Measurements from ENCODE around the gene LILRB5. TPM values are rescaled to one million over a fixed set of nuclear protein-coding genes. Genes with fewer than 3 reads are reported as not detected.
A peak's percentile ranks its signal among the peaks of the same experiment; 100 is the strongest.
"Not testable (repeated sequence)": the region's sequence is repeated elsewhere in the genome, so short reads cannot be mapped to it uniquely, and the experiment has no call there.

Gene LILRB5
- polyA plus RNA-seq, 3 donors = 0.14 to 1.1 (median 0.17) TPM

- Histone ChIP-seq H3K9me3 (replicated peaks in 1 of 2; ENCODE audit: control insufficient read depth in 1 of 2, insufficient read depth in 1 of 2, low read length in 2 of 2) (no peaks in the 10 kb centered on the region), H3K27ac (ENCODE audit: low read depth in 1 of 2, low read length in 2 of 2) (peak overlapping the region in 1 of 2 donors; percentile 54), H3K27me3 (ENCODE audit: control insufficient read depth in 2 of 2, insufficient read depth in 2 of 2, low read length in 2 of 2) (no peaks in the 10 kb centered on the region), H3K79me2 (ENCODE audit: insufficient read depth, low read length) (peaks cover 38% of the 10 kb centered on the region), H3K36me3 (replicated peaks in 1 of 2; ENCODE audit: control insufficient read depth in 1 of 2, insufficient read depth in 2 of 2, low read length in 2 of 2) (peaks cover 36 to 41% of the 10 kb centered on the region in 2 donors), H2AFZ (ENCODE audit: insufficient read depth, low read depth, low read length, poor library complexity, severe bottlenecking) (no peak overlapping the region), H3K4me1 (ENCODE audit: control insufficient read depth in 1 of 2, insufficient read depth in 2 of 2, low read length in 2 of 2) (peaks cover 25 to 58% of the 10 kb centered on the region in 2 donors), H3K4me3 (replicated peaks in 1 of 3; ENCODE audit: low read depth in 2 of 3, low read length in 3 of 3) (no peak overlapping the region), H3K4me2 (replicated peaks; ENCODE audit: extremely low read depth, low read length, poor library complexity, severe bottlenecking) (no peak overlapping the region), H4K20me1 (ENCODE audit: insufficient read depth, low read length) (peaks cover 26% of the 10 kb centered on the region), H3K9ac (ENCODE audit: insufficient read depth, low read length, poor library complexity, severe bottlenecking) (no peak overlapping the region)
- Mint-ChIP-seq H3K27me3 (ENCODE audit: low read depth in 3 of 3) (peaks cover 0 to 5% (median 0%) of the 10 kb centered on the region in 3 donors), H3K27ac (peak overlapping the region in 6 of 7 donors; percentile 25 to 65 (median 61)), H3K4me3 (no peak overlapping the region), H3K4me1 (peaks cover 60% of the 10 kb centered on the region), H3K36me3 (peaks cover 55 to 61% of the 10 kb centered on the region in 2 donors), H3K9me3 (no peaks in the 10 kb centered on the region)
- DNase-seq = no peak
- intact Hi-C loops (cut with micrococcal nuclease) = no loop called here
- TF ChIP-seq, protein P1, sequence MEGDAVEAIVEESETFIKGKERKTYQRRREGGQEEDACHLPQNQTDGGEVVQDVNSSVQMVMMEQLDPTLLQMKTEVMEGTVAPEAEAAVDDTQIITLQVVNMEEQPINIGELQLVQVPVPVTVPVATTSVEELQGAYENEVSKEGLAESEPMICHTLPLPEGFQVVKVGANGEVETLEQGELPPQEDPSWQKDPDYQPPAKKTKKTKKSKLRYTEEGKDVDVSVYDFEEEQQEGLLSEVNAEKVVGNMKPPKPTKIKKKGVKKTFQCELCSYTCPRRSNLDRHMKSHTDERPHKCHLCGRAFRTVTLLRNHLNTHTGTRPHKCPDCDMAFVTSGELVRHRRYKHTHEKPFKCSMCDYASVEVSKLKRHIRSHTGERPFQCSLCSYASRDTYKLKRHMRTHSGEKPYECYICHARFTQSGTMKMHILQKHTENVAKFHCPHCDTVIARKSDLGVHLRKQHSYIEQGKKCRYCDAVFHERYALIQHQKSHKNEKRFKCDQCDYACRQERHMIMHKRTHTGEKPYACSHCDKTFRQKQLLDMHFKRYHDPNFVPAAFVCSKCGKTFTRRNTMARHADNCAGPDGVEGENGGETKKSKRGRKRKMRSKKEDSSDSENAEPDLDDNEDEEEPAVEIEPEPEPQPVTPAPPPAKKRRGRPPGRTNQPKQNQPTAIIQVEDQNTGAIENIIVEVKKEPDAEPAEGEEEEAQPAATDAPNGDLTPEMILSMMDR (IDR thresholded peaks at IDR 0.05) = no peak
- WGBS (ENCODE audit: insufficient coverage) = 95% methylated on average over 4 of the region's 9 CpGs
These were observed 40.2 kb downstream of the LILRB5 start for GRCh38 chr19:54216869-54217268.

DNA sequence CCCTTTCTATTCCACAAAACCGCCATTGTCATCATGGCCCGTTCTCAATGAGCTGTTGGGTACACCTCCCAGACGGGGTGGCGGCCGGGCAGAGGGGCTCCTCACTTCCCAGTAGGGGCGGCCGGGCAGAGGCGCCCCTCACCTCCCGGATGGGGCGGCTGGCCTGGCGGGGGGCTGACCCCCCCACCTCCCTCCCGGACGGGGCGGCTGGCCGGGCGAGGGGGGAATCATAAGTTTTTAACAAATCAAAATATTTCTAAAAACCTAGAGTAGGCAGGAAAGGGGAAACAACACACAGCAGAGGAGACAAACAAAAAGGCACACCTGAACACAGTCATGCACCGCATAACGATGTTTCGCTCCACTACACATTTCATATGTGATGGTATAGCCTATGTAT, 42.3 kb downstream of the LILRB5 start:
- Mint-ChIP-seq H3K36me3 (peaks cover 56 to 69% of the 10 kb centered on the region in 2 donors), H3K27ac (peak overlapping the region in 1 of 7 donors; percentile 65), H3K4me1 (peaks cover 68% of the 10 kb centered on the region)
- H3K27me3 ChIP-seq (ENCODE audit: control insufficient read depth in 2 of 2, insufficient read depth in 2 of 2, low read length in 2 of 2); H3K4me2 ChIP-seq (replicated peaks; ENCODE audit: extremely low read depth, low read length, poor library complexity, severe bottlenecking); H3K27me3 Mint-ChIP-seq (ENCODE audit: low read depth in 3 of 3); DNase-seq; H3K9me3 ChIP-seq (replicated peaks in 1 of 2; ENCODE audit: control insufficient read depth in 1 of 2, insufficient read depth in 1 of 2, low read length in 2 of 2); H3K27ac ChIP-seq (ENCODE audit: low read depth in 1 of 2, low read length in 2 of 2); H3K4me3 Mint-ChIP-seq; H3K4me3 ChIP-seq (replicated peaks in 1 of 3; ENCODE audit: low read depth in 2 of 3, low read length in 3 of 3); H3K9me3 Mint-ChIP-seq; H2AFZ ChIP-seq (ENCODE audit: insufficient read depth, low read depth, low read length, poor library complexity, severe bottlenecking); H3K9ac ChIP-seq (ENCODE audit: insufficient read depth, low read length, poor library complexity, severe bottlenecking): not testable (repeated sequence)
- WGBS (ENCODE audit: insufficient coverage) = no CpG with 5 or more reads among the region's 19 CpGs
- Histone ChIP-seq H3K4me1 (ENCODE audit: control insufficient read depth in 1 of 2, insufficient read depth in 2 of 2, low read length in 2 of 2) (peaks cover 37 to 65% of the 10 kb centered on the region in 2 donors), H4K20me1 (ENCODE audit: insufficient read depth, low read length) (peaks cover 26% of the 10 kb centered on the region), H3K79me2 (ENCODE audit: insufficient read depth, low read length) (peaks cover 46% of the 10 kb centered on the region), H3K36me3 (replicated peaks in 1 of 2; ENCODE audit: control insufficient read depth in 1 of 2, insufficient read depth in 2 of 2, low read length in 2 of 2) (peaks cover 35 to 39% of the 10 kb centered on the region in 2 donors)
- intact Hi-C loops (cut with micrococcal nuclease) = loop anchor here in 1 of 2 donors (5.0 kb wide), 1 partner anchor 33 kb away; no protein-coding TSS in a partner anchor

GRCh38 chr19:54214217-54214616, 42.9 kb downstream of the LILRB5 start:
- not testable (repeated sequence) for H3K4me3 Mint-ChIP-seq; H3K9ac ChIP-seq (ENCODE audit: insufficient read depth, low read length, poor library complexity, severe bottlenecking); H3K27ac ChIP-seq (ENCODE audit: low read depth in 1 of 2, low read length in 2 of 2); H3K9me3 Mint-ChIP-seq; DNase-seq; H3K4me3 ChIP-seq (replicated peaks in 1 of 3; ENCODE audit: low read depth in 2 of 3, low read length in 3 of 3); H3K4me2 ChIP-seq (replicated peaks; ENCODE audit: extremely low read depth, low read length, poor library complexity, severe bottlenecking); H2AFZ ChIP-seq (ENCODE audit: insufficient read depth, low read depth, low read length, poor library complexity, severe bottlenecking); H3K27me3 Mint-ChIP-seq (ENCODE audit: low read depth in 3 of 3); H3K27me3 ChIP-seq (ENCODE audit: control insufficient read depth in 2 of 2, insufficient read depth in 2 of 2, low read length in 2 of 2); H3K9me3 ChIP-seq (replicated peaks in 1 of 2; ENCODE audit: control insufficient read depth in 1 of 2, insufficient read depth in 1 of 2, low read length in 2 of 2)
- peaks cover 37 to 65% of the 10 kb centered on the region in 2 donors for H3K4me1 ChIP-seq (ENCODE audit: control insufficient read depth in 1 of 2, insufficient read depth in 2 of 2, low read length in 2 of 2)
- Mint-ChIP-seq H3K27ac (peak overlapping the region in 5 of 7 donors; percentile 30 to 73 (median 61)), H3K4me1 (peaks cover 73% of the 10 kb centered on the region), H3K36me3 (peaks cover 53 to 64% of the 10 kb centered on the region in 2 donors)
- peaks cover 29 to 34% of the 10 kb centered on the region in 2 donors for H3K36me3 ChIP-seq (replicated peaks in 1 of 2; ENCODE audit: control insufficient read depth in 1 of 2, insufficient read depth in 2 of 2, low read length in 2 of 2)
- peaks cover 23% of the 10 kb centered on the region for H4K20me1 ChIP-seq (ENCODE audit: insufficient read depth, low read length)
- peaks cover 45% of the 10 kb centered on the region for H3K79me2 ChIP-seq (ENCODE audit: insufficient read depth, low read length)
- intact Hi-C loops (cut with micrococcal nuclease) = loop anchor here in 1 of 2 donors (5.0 kb wide), 1 partner anchor 33 kb away; no protein-coding TSS in a partner anchor
- no CpG with 5 or more reads among the region's 5 CpGs for WGBS (ENCODE audit: insufficient coverage)

All from CD14-positive monocyte (primary cell).